ENCODE data around the gene EMILIN2.
"Not testable (repeated sequence)": the region's sequence is repeated elsewhere in the genome, so short reads cannot be mapped to it uniquely, and the experiment has no call there.

The EMILIN2 gene

DNA sequence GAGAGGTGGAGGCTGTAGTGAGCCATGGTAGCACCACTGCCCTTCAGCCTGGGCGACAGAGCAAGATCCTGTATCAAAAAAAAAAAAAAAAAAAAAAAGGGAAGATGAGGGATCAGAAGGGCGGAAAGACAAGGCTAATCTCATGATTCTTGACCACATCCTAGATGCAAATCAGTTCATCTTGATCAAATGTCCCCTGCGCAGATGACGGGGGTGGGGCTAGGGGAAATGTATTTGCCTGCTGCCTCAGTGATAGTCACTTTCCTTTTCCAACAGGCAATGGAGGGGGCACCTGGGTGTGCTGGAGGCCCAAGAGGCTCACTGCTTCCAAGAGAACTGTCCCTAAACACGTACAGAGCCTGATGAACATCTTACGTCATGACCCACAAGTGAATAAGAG lies 3.7 kb upstream of the EMILIN2 start:
- no peak for DNase-seq (ENCODE audit: low read depth in 4 of 4, low spot score in 1 of 4)

DNA sequence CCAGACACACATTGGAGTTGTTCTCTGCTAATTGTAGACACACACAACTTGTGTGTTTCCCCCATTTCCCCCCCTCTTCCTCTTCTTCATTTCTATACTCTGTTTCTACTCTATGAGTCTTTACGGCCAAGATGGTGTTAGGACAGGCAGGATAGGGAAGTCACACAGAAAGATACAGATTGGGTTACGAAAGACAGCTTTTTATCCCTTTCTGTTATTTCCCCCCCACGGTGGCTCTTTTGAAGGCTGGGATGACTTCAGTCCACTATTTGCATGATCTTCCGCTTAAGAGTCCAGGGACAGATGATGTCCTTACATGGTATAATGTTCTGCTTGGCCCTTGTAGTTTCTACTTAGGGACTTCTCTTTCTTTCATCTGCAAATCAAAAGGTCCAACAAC lies 1.6 kb upstream of the EMILIN2 start:
- no peak for DNase-seq (ENCODE audit: low read depth in 4 of 4, low spot score in 1 of 4)

DNA sequence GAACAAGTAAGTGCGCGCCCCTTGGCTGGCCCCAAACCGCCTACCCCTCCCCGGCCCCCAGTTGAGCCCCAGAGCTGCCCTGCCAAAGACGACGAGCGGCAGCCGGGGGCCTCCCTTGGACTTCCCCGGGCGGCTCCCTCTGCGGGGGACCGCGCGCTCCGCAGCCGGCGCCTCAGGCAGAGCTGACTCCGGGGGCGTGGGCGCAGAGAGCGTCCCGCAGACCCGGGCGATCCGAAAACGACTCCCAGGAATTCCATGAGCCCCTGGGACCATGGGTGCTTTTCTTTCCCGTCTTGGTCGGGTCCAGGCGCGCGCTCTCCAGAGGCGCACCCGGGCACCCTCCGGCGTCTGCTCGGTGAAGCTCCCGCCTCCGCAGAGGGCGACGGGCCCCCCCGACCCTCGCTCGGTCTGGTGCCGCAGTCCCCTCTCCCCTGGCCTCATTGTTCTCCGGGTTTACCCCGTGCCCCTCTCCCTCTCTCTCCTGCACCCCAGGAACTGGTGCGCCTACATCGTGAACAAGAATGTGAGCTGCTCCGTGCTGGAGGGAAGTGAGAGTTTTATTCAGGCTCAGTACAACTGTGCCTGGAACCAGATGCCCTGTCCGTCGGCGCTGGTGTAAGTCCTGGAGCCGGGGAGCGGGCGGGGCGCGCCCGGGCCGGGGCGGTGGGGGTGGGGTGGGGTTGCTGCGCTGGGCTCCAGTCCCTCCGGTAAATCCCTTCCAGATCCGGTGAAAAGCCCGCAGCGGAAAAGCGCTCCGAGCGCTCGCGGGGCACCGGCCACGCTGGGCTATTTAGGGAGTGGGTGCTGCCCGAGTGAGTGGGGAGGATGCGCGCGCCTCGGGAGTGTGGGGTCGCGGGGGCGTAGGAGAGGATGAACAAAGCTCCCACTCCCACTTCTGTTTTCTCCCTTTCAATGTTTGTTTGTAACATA lies 776 bp downstream of the EMILIN2 start:
- DNase-seq (ENCODE audit: low read depth in 4 of 4, low spot score in 1 of 4), result peak in 3 of 4 experiments; percentile 14 to 31 (median 27)

DNA sequence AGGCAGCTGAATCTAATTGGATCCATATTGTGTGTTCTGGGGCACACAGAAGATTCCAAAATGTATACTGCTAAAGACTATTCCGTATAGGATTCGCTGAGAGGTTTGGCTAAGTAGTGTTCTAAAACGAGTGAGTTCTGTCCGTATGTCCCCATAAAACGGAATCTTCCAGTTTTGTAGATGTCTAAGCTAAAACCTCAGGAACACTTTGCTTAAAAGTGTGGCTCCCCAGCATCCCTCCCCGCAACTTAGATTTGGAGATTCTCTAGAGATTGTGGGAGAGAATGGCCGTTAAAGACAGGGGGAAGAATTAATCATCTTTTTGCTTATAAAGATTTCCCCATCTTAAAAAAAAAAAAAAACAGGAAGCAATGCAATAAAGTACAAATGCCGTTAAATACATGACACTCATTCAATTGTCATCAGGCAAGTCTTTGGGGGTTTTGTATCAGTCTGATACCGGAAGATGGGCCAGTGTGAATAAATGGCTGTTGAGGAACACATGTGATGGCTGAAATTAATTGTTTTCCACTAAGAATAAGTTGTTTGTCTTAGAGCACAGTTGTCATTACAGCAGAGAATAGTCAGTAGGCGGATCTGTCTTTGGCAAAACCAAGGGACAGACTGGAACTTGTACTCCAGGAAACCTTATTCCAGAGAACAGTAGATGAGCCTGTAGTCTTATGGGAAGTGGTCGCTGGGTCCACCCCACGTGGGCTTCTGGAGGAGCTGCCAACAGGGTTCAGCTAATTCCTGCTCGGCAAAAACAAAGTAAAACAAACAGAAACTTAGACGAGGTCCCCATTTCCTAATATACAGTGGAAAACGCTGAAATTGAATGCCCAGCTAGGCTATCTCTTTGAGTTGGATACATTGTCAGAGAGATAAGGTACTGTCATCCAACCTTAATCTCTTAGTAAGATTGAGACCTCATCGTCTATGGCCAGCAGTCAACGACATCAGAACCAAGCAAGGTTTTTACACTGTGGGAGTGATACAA lies 1.7 kb downstream of the EMILIN2 start:
- no peak for DNase-seq (ENCODE audit: low read depth in 4 of 4, low spot score in 1 of 4)

DNA sequence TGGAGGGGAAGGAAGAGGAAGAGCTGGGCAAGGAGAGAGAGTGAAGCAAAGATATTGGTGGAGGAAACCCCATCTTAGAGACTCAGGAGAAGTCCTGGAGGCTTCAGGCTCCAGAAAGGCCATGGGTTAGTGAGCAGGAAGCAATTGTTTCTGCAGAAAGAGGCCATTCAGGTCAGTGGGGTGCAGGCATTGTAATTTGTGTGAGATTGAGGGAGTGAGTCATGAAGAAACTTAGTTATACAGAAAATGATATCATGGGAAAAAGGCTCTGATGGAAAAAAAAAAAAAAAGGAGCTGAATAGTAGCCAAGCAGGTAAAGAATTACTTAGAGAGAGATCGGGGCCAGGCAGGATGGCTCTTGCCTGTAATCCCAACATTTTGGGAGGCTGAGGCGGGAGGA lies 4.0 kb downstream of the EMILIN2 start:
- no peak for DNase-seq (ENCODE audit: low read depth in 4 of 4, low spot score in 1 of 4)

DNA sequence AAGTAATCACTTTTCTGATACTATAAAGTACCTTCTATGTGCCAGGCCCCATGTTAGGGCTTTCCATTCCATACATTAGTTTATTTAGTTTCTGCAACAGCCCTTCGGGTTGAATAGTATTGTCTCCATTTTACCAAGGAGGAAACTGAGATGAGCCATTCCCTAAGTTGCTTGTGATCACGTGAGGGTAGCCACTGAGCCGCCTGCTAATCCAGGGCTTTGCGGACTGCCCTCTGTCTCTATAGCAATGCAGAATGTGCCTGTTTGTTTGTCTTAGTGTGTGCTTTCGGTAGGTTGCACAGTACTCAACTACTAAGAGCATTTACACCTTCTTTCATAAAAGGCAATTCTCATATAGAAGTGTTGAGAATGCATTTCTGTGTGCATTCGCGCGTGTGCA lies 5.0 kb downstream of the EMILIN2 start:
- no peak for DNase-seq (ENCODE audit: low read depth in 4 of 4, low spot score in 1 of 4)

DNA sequence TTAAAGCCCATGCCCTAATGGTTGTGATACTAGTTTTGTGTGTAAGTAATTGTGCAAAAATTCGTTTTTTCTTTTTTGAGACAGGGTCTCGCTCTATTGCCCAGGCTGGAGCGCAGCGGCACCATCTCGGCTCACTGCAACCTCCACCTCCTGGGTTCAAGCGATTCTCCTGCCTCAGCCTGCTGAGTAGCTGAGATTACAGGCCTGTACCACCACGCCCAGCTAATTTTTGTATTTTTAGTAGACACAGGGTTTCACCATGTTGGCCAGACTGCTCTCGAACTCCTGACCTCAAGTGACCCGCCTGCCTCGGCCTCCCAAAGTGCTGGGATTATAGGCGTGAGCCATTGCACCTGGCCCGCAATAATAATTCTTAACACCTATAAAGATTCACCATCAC lies 5.7 kb downstream of the EMILIN2 start:
- not testable (repeated sequence) for DNase-seq (ENCODE audit: low read depth in 4 of 4, low spot score in 1 of 4)

DNA sequence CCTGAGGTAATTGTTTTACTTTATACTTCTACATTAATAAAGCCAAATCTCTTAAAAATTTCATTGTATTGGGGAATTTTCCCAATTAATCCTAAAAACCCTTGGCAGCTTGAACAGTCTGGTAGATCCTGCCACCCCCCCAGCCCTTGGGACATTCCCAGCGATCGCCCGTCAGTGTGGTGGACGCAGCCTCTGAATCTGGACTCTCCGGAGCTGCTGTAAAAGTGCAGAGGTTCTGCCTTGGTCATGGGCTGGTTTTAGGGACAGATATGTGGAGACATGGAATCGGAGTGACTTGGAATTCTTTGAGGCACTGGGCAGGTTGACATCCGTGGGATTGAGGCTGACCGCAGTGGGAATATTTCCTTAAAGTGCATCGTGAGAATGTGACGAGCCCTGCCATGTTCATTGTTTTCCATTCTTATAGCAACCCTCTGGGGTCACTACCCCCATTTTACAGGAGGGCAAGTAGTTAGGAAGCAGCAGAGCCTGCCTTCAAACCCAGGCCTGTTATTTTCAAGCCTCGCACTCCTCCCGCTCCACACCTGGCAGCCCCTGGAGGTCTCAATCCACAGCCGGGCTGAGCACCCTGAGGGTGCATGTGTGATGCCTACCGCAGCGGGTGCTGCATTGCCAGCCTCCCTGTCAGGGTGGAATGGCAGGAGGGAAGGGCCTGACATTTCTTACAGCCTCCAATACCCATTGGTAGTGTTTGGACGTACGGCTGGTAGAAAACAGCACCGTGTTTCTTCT lies 6.5 kb downstream of the EMILIN2 start:
- DNase-seq (ENCODE audit: low read depth in 4 of 4, low spot score in 1 of 4), result no peak

DNA sequence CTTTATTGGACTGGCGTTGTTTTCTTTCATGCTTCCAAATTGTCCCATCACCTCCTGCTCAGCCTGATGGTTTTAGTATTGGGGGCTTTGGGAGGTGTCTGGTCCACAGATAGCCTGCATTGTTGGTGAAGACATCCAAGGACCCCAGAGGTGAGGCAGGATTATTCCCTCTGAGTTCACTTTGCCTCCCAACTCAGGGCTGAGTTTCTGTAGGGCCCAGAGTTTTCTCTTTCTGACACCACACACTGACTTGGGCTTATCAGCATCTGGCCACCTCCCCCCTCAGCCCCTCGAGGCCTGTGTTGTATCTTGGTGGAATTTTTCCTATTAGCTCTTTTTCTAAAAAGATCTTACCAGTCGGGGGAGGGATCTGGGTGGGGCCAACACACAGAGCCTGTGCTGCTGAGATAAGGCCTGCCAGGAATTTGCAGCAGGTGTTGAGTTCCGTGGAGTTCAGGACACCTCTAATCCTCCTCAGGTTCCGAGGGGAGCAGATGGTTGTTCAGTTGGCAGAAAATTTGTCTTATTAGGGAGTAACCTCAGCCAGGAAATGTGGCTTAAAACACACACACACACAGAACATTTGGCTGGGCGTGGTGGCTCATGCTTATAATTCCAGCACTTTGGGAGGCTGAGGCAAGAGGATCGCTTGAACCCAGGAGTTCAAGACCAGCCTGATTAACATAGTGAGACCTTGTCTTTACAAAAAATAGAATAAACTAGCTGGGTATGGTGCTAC lies 7.3 kb downstream of the EMILIN2 start:
- no peak for DNase-seq (ENCODE audit: low read depth in 4 of 4, low spot score in 1 of 4)

DNA sequence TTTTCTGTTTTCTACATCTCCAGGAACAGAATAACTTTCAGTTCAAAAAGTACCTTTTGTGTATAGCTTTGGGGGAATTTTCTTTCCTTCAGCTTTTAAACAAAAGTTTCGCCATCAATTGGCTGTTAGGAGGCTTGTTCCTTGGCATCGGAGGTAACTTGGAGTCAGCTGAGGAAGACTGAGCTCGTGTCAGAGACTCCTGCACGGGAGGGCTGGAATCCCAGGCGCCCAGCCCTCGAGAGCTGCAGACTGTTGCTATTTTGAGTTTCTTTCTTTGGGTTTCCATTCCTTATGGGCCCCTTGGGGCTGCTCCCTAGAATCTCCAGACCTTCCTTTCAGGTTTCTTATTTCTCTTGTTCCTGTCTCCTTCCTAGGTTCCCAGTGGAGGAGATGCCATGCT lies 8.1 kb downstream of the EMILIN2 start:
- DNase-seq (ENCODE audit: low read depth in 4 of 4, low spot score in 1 of 4), result no peak

DNA sequence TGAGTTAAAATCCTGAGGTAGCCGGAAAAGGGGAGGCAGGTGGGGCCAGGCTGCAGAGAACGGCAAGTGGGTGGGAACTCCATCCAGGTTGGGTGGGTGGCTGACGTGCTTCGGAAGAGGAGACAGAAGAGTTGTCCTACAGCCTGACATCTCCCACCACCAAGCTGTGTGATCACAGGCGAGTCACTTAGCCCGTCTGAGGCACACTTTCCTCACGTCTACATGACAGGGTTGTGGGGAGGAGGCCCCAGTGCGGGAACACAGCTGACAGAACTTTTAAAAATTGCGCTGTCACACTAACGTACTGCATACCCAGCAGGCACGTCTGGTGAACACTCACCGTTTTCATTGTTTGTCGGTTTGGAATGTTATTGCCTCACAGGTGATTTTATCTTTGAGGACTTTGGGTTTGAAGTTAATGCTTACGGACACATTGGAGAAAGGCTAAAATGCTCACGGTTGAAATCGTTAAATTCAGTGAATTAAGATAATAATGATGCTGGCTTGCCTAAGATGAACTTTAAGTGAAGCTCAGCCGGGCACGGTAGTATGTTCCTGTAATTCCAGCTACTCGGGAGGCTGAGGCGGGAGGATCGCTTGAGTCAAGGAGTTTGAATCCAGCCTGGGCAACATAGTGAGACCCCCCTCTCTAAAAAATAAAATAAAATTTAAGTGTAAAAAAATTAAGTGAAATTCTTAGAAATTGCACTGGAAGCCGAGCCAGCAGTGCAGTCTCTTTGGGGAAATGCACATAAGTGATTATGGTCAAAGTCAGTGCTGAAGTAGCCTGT lies 8.9 kb downstream of the EMILIN2 start:
- no peak for DNase-seq (ENCODE audit: low read depth in 4 of 4, low spot score in 1 of 4)

DNA sequence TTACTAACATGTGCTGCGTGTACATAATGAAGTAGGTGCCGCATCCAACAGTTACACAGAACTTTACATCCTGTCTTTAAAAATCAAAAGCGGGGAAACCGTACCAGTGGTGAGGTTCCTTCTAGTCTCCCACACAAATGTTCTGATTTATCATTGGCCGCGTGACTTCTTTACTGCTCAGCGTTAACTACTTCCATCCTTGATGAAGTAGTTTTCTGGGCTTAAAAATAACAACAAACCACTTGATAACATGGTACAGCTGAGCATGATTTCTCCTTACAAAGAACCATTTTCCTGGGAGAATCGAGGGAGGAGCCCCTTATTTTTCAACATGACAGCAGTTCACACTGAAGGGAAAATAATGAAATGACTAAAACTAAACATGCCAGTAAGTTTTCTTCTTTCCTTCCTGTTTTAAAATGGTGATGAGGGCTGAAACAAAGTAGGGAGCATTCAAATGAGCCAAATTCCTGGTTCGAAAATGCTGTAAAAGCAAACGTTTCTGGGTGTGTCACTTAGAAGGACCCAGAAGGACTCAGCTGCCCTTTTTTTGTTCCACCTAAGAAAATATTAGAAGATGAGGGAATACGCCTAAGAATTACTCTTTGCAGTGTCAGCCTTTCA lies 9.9 kb downstream of the EMILIN2 start:
- no peak for DNase-seq (ENCODE audit: low read depth in 4 of 4, low spot score in 1 of 4)

DNA sequence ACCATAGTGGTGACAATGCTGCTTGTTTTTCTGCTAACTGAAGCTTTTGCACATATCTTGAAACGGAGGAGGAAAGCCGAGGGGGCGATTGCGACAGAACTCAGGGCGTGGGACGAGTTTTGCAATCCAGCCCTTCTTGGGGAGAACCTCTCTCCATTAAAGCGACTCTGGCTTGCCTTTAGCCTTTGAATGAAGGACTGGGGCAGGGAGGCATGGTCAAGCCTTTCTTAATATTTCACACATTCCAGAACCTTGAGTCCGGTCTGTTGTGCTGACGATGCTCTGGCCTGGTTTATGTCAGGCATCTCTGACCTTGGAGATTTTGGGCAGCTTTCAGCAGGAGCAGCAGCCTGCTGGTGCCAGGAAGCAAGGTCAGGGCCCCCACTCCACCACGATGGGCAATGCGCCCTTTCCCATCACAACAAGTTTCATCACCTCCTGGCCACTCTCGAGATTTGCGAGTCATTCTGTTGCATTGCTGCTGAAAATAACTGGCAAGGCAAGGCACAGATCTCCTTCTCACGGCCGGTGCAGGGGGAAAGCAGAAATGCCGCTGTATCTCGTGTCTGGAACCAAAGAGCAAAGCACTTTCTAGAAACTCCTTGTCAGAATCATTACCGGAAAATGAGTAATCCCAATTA lies 10.8 kb downstream of the EMILIN2 start:
- DNase-seq (ENCODE audit: low read depth in 4 of 4, low spot score in 1 of 4), result no peak

DNA sequence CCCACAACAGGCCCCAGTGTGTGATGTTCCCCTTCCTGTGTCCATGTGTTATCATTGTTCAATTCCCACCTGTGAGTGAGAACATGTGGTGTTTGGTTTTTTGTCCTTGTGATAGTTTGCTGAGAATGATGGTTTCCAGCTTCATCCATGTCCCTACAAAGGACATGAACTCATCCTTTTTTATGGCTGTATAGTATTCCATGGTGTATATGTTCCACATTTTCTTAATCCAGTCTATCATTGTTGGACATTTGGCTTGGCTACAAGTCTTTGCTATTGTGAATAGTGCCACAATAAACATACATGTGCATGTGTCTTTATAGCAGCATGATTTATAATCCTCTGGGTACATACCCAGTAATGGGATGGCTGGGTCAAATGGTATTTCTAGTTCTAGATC lies 13.6 kb downstream of the EMILIN2 start:
- DNase-seq (ENCODE audit: low read depth in 4 of 4, low spot score in 1 of 4), result not testable (repeated sequence)

DNA sequence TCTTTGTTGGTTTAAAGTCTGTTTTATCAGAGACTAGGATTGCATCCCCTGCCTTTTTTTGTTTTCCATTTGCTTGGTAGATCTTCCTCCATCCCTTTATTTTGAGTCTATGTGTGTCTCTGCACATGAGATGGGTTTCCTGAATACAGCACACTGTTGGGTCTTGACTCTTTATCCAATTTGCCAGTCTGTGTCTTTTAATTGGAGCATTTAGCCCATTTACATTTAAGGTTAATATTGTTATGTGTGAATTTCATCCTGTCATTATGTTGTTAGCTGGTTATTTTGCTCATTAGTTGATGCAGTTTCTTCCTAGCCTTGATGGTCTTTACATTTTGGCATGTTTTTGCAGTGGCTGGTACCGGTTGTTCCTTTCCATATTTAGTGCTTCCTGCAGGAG lies 17.2 kb downstream of the EMILIN2 start:
- not testable (repeated sequence) for DNase-seq (ENCODE audit: low read depth in 4 of 4, low spot score in 1 of 4)

DNA sequence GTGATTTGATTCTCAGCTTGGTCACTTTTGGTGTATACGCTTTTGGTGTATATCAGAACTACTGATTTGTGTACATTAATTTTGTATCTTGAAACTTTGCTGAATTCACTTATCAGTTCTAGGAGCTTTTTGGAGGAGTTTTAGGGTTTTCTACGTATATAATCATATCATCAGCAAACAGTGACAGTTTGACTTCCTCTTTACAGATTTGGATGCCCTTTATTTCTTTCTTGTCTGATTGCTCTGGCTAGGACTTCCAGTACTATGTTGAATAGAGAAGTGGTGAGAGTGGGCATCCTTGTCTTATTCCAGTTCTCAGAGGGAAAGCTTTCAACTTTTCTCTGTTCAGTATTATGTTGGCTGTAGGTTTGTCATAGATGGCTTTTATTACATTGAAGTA lies 19.7 kb downstream of the EMILIN2 start:
- DNase-seq (ENCODE audit: low read depth in 4 of 4, low spot score in 1 of 4), result not testable (repeated sequence)

DNA sequence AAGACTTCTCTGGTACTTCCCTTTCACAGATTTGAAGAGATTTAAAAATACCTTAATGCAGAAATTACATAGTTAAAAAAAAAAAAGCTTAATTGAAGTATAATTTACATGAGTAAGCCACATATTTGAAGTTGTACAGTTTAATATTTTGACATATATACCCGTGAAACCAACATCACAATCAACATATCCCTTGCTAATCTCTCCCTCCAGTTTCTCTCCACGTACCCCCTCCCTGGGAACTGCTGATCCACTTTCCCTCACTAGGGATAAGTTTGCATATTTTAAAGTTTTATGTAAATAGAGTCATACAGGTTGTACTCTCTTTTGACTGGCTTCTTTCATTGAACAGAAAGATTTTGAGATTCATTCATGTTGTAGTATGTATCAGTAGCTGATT lies 22.4 kb downstream of the EMILIN2 start:
- no peak for DNase-seq (ENCODE audit: low read depth in 4 of 4, low spot score in 1 of 4)

DNA sequence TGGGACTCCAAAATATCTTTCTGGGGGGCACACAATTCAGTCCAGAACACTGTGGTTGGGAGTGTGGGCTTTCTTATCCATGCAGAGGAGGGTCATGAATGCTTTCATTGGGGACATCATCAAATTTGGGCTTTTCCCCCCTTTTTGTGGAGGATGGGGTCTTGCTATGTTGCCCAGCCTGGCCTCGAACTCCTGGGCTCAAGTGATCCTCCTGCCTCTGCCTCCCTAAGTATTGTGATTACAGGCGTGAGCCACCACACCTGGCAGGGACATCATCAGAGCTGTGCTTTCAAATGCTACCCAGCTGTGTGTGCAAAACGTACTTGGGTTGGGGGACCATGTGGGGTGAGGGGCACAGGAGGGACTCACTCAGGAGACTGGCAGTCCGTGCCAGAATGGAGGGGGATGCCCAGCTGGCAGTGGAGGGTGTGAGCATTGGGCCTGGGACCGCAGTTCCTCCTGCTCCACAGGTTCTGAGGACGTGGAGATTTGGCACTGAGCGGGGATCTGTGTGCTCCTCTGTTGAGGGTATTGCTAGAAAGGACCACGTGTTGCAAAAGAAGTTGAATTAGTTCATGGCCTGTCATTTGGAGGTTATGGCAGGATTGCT lies 24.4 kb downstream of the EMILIN2 start:
- no peak for DNase-seq (ENCODE audit: low read depth in 4 of 4, low spot score in 1 of 4)
